Measurements from ENCODE around the gene AUTS2. TPM values are rescaled to one million over a fixed set of nuclear protein-coding genes. Genes with fewer than 3 reads are reported as not detected.

AUTS2 gene
- total RNA-seq, 1 experiment from 2014 or later = 256 TPM

GRCh38 chr7:70568674-70569334, 970.5 kb downstream of the AUTS2 start:
- peaks cover 2% of the 10 kb centered on the region for H3K23me2 ChIP-seq (ENCODE audit: insufficient read length, low read depth, low read length, poor library complexity, severe bottlenecking)
- H4K20me1 ChIP-seq (ENCODE audit: control insufficient read depth, insufficient read depth, insufficient read length) = no peaks in the 10 kb centered on the region
- H4K8ac ChIP-seq (replicated peaks; ENCODE audit: insufficient read length, low read depth, low read length) = no peak overlapping the region
- no peak overlapping the region for H3T11ph ChIP-seq (ENCODE audit: low read length)
- H3K9me3 ChIP-seq (ENCODE audit: control insufficient read depth, low read depth, low read length) = no peaks in the 10 kb centered on the region
- H2BK12ac ChIP-seq (ENCODE audit: insufficient read length, low read depth, low read length) = no peak overlapping the region
- H2BK15ac ChIP-seq (ENCODE audit: low read depth, low read length) = no peak overlapping the region
- no peak overlapping the region for H2BK5ac ChIP-seq (ENCODE audit: insufficient read length, low read length)
- no peaks in the 10 kb centered on the region for H3K36me3 Mint-ChIP-seq (ENCODE audit: insufficient read depth in 1 of 3, low read depth in 3 of 3)
- H3K18ac ChIP-seq (ENCODE audit: insufficient read length, low read depth, low read length) = no peak overlapping the region
- no peak overlapping the region for H4K5ac ChIP-seq (ENCODE audit: insufficient read length, low read depth, low read length)
- no CpG with 5 or more reads among the region's 8 CpGs for WGBS (ENCODE audit: extremely low coverage, insufficient read length, low lambda C conversion rate)
- no peaks in the 10 kb centered on the region for H3K79me2 ChIP-seq (ENCODE audit: insufficient read depth, low read length)
- H3K56ac ChIP-seq (ENCODE audit: insufficient read length, low read depth, low read length) = no peak overlapping the region
- H3K27me3 ChIP-seq (ENCODE audit: insufficient read depth, low read length) = no peaks in the 10 kb centered on the region
- TF ChIP-seq CTCF (conservative IDR thresholded peaks at IDR 0.05) = no peak
- H2AFZ ChIP-seq (ENCODE audit: low read length) = no peak overlapping the region
- H3K27ac Mint-ChIP-seq = no peak overlapping the region
- H3K27ac ChIP-seq (ENCODE audit: insufficient read length, low read depth, low read length) = no peak overlapping the region
- H3K4me1 ChIP-seq (ENCODE audit: insufficient read depth, low read length) = no peaks in the 10 kb centered on the region; the same call in 1 of the 2 replicates
- H3K79me1 ChIP-seq (ENCODE audit: insufficient read depth, low read depth, low read length, poor library complexity, severe bottlenecking) = no peaks in the 10 kb centered on the region
- peaks cover 6% of the 10 kb centered on the region for H3K27me3 Mint-ChIP-seq (ENCODE audit: low read depth)
- no peaks in the 10 kb centered on the region for H3K9me3 Mint-ChIP-seq
- H4K91ac ChIP-seq (ENCODE audit: insufficient read length, low read depth, low read length) = no peak overlapping the region
- no peak overlapping the region for H3K4me2 ChIP-seq (ENCODE audit: insufficient read depth, insufficient read length, low read length)
- H3K23ac ChIP-seq (ENCODE audit: insufficient read length, low read depth, low read length) = no peak overlapping the region
- H3K4me3 Mint-ChIP-seq = no peak overlapping the region
- H3K4me1 Mint-ChIP-seq = peaks cover 8 to 16% of the 10 kb centered on the region in 2 experiments; a peak in 3 of 4 replicates
- no peak overlapping the region for H2BK20ac ChIP-seq (ENCODE audit: low read depth, low read length, poor library complexity, severe bottlenecking)
- no peak overlapping the region for H3K9ac ChIP-seq (ENCODE audit: extremely low read depth, insufficient read length, low read length)
- H2BK120ac ChIP-seq (ENCODE audit: low read depth, low read length, poor library complexity, severe bottlenecking) = no peak overlapping the region
- H3K4ac ChIP-seq (ENCODE audit: low read depth, low read length) = no peak overlapping the region
- H2AK5ac ChIP-seq (ENCODE audit: insufficient read length, low read length) = no peak overlapping the region
- DNase-seq = no peak
- H3K14ac ChIP-seq (ENCODE audit: insufficient read depth, low read length) = no peak overlapping the region

Data from H9 (cell line).